Right lobe of liver (tissue), 4 donors: ENCODE measurements around the gene MISP3.

Experiments used
- POLR2A ChIP-seq: fragments of 450-650 bp; IDR thresholded peaks from one replicate; pipeline ENCODE4 v1.6.1; 2017; ENCODE audit warnings: antibody characterized with exemption, mild to moderate bottlenecking
- TF ChIP-seq, protein P1 (sequence below), 4 donors: fragments of 200-600 bp in 3 of 4; fragments of 450-650 bp in 1 of 4; IDR thresholded peaks; one replicate each; pipeline versions ENCODE4 v1.5.1 to v1.8.0; 2016 to 2022; ENCODE audit warnings: antibody characterized with exemption in 4 of 4, mild to moderate bottlenecking in 2 of 4
- donor health status: DM: no; HTN: no; CAD: no.
- donor health status: DM: no; HTN: no; CAD: no.
- donor health status: DM: no; HTN: yes; CAD: no.

- TF ChIP-seq, protein P1, sequence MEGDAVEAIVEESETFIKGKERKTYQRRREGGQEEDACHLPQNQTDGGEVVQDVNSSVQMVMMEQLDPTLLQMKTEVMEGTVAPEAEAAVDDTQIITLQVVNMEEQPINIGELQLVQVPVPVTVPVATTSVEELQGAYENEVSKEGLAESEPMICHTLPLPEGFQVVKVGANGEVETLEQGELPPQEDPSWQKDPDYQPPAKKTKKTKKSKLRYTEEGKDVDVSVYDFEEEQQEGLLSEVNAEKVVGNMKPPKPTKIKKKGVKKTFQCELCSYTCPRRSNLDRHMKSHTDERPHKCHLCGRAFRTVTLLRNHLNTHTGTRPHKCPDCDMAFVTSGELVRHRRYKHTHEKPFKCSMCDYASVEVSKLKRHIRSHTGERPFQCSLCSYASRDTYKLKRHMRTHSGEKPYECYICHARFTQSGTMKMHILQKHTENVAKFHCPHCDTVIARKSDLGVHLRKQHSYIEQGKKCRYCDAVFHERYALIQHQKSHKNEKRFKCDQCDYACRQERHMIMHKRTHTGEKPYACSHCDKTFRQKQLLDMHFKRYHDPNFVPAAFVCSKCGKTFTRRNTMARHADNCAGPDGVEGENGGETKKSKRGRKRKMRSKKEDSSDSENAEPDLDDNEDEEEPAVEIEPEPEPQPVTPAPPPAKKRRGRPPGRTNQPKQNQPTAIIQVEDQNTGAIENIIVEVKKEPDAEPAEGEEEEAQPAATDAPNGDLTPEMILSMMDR (IDR thresholded peaks at IDR 0.05): no peak
- no peak for TF ChIP-seq POLR2A
Measured at GRCh38 chr19:14059652-14060155, 12.9 kb upstream of the MISP3 start.
